Measurements from ENCODE around the gene SGF29. TPM values are rescaled to one million over a fixed set of nuclear protein-coding genes. Genes with fewer than 3 reads are reported as not detected.

The SGF29 gene
- total and polyA plus RNA-seq, 2 of the 8 experiments (the other 6 are each of a cell fraction or from before 2014, with no cell fraction given): 3.1 to 22.7 TPM

- no peak for TF ChIP-seq CHD7 (IDR thresholded peaks at IDR 0.05; ENCODE audit: insufficient replicate concordance, low read length)
- TF ChIP-seq EZH2 (IDR thresholded peaks at IDR 0.05; ENCODE audit: low read depth, low read length, severe bottlenecking): no peak
- no peak for TF ChIP-seq CTBP2 (IDR thresholded peaks at IDR 0.05; ENCODE audit: borderline replicate concordance, insufficient read depth, insufficient read length, low read length)
- TF ChIP-seq SIX5 (IDR thresholded peaks at IDR 0.05; ENCODE audit: low read depth, low read length): no peak
- TF ChIP-seq BCL11A (IDR thresholded peaks at IDR 0.05; ENCODE audit: low read depth in 2 of 2, low read length in 2 of 2): no peak
- no peak for TF ChIP-seq HDAC2 (IDR thresholded peaks at IDR 0.05; ENCODE audit: borderline replicate concordance in 1 of 2, low read depth in 2 of 2, low read length in 2 of 2)
- no peak for TF ChIP-seq ATF3 (IDR thresholded peaks at IDR 0.05; ENCODE audit: insufficient read depth, low read depth, low read length)
- no peak for TF ChIP-seq TBP (IDR thresholded peaks at IDR 0.05; ENCODE audit: low read depth, low read length)
These were observed 43.3 kb downstream of the SGF29 start, which contains the start of gene SULT1A2 (continued) for GRCh38 chr16:28596840-28597691.

Data from H1 (cell line).